Endothelial cell of umbilical vein (primary cell): ENCODE results near the gene MICALL2.

Source experiments
- CTCF ChIP-seq, 2 donors: IDR thresholded peaks; 1 replicate in 1 of 2; 2 replicates in 1 of 2; pipeline ENCODE4 v1.5.1; 2011; ENCODE audit warnings: low read length in 2 of 2, mild to moderate bottlenecking in 2 of 2, moderate library complexity in 2 of 2, control low read depth in 1 of 2, inconsistent platforms in 1 of 2, low read depth in 1 of 2; ENCODE audit not compliant: insufficient read depth in 1 of 2; ENCODE audit errors: extremely low read depth in 1 of 2
- EZH2 ChIP-seq: IDR thresholded peaks from 2 replicates; pipeline ENCODE4 v1.6.1; 2012; ENCODE audit warnings: borderline replicate concordance, low read depth, mild to moderate bottlenecking, moderate library complexity, low read length, inconsistent platforms; ENCODE audit not compliant: severe bottlenecking
- FOS ChIP-seq: IDR thresholded peaks from 2 replicates; pipeline ENCODE4 v1.6.1; 2011; ENCODE audit warnings: mild to moderate bottlenecking, low read length, moderate library complexity, borderline replicate concordance; ENCODE audit not compliant: insufficient read depth
- GATA2 ChIP-seq: IDR thresholded peaks from 2 replicates; pipeline ENCODE4 v1.7.0; 2011; ENCODE audit warnings: low read depth, mild to moderate bottlenecking, moderate library complexity, mixed read lengths, low read length; ENCODE audit not compliant: insufficient read length, insufficient read depth
- JUN ChIP-seq: IDR thresholded peaks from 2 replicates; pipeline ENCODE4 v1.6.1; 2011; ENCODE audit warnings: borderline replicate concordance, low read depth; ENCODE audit not compliant: insufficient read length, insufficient read depth
- MAX ChIP-seq: IDR thresholded peaks from 2 replicates; pipeline ENCODE4 v1.6.1; 2011; ENCODE audit not compliant: insufficient read depth, insufficient read length
- MYC ChIP-seq: IDR thresholded peaks from one replicate; pipeline ENCODE4 v1.6.1; 2011; ENCODE audit warnings: mild to moderate bottlenecking, low read depth, low read length
- POLR2A ChIP-seq: IDR thresholded peaks from 2 replicates; pipeline ENCODE4 v1.6.1; 2012; ENCODE audit warnings: low read depth, mild to moderate bottlenecking, control low read depth, low read length
- POLR2AphosphoS5 ChIP-seq: IDR thresholded peaks from 2 replicates; pipeline ENCODE4 v1.6.1; 2012; ENCODE audit warnings: low read depth, mild to moderate bottlenecking, control low read depth, low read length, moderate library complexity; ENCODE audit not compliant: insufficient read depth

- TF ChIP-seq CTCF (IDR thresholded peaks at IDR 0.05; ENCODE audit: extremely low read depth in 1 of 2, insufficient read depth in 1 of 2, low read depth in 1 of 2, low read length in 2 of 2) (no peak), MAX (no peak), POLR2A (no peak), GATA2 (no peak), POLR2AphosphoS5 (no peak), EZH2 (no peak), MYC (no peak), JUN (no peak), FOS (no peak)
These were observed 22.0 kb downstream of the MICALL2 start for GRCh38 chr7:1437155-1437880.
